Panc1 (cell line): ENCODE data around the gene GGA1. TPM values are rescaled to one million over a fixed set of nuclear protein-coding genes. Genes with fewer than 3 reads are reported as not detected.

ENCODE experiments used
- ATAC-seq: fragments of 200-7000 bp; cut with Tn5 transposase; 2 replicates; pipeline ENCODE4 v1.9.1; 2020; ENCODE audit warnings: mild to moderate bottlenecking, moderate library complexity
- BruUV-seq: library from RNA; stranded (reverse); fragments of 400-500 nt; replicated peaks from 2 replicates; lab custom pipeline; 2021; lab: Mats Ljungman, UMichigan
- CTCF ChIA-PET: fragments of 300-600 bp; sonication (Branson Sonifier 250); formaldehyde crosslinking; loops from one replicate; lab custom pipeline; 2022; ENCODE audit warnings: antibody characterized with exemption; lab: Charles Lee
- POLR2A ChIA-PET: fragments of 300-600 bp; sonication (Branson Sonifier 250); formaldehyde crosslinking; loops from one replicate; lab custom pipeline; 2022; ENCODE audit warnings: antibody characterized with exemption; lab: Charles Lee
- DNase-seq: peaks from one replicate; pipeline ENCODE4 v3.0.0-alpha.2; 2010; ENCODE audit warnings: low read depth, low spot score
- H3K27ac ChIP-seq: 2 replicates; pipeline ENCODE4 v1.5.1; 2011; ENCODE audit warnings: mild to moderate bottlenecking, low read length, inconsistent platforms
- H3K27me3 ChIP-seq: fragments of 200-500 bp; sonication (Bioruptor generic); 2 replicates; pipeline ENCODE4 v1.6.0; 2014; ENCODE audit warnings: low read length, inconsistent platforms; ENCODE audit not compliant: control insufficient read depth, insufficient read depth
- H3K36me3 ChIP-seq: fragments of 200-500 bp; sonication (Bioruptor generic); 2 replicates; pipeline ENCODE4 v1.5.1; 2014; ENCODE audit warnings: inconsistent platforms, mild to moderate bottlenecking, low read length, moderate library complexity; ENCODE audit not compliant: control insufficient read depth, insufficient read depth
- H3K4me1 ChIP-seq: 2 replicates; pipeline ENCODE4 v1.5.1; 2011; ENCODE audit warnings: inconsistent platforms, mild to moderate bottlenecking, low read length, moderate library complexity; ENCODE audit not compliant: control insufficient read depth, insufficient read depth
- H3K4me3 ChIP-seq, 2 experiments: 2 replicates each; pipeline ENCODE4 v1.5.1; 2011 to 2012; ENCODE audit warnings: low read depth in 2 of 2, low read length in 2 of 2, mild to moderate bottlenecking in 2 of 2, inconsistent platforms in 1 of 2, moderate library complexity in 1 of 2
- H3K9me3 ChIP-seq: fragments of 200-500 bp; sonication (Bioruptor generic); 2 replicates; pipeline ENCODE4 v1.5.1; 2014; ENCODE audit warnings: low read depth, mild to moderate bottlenecking, inconsistent platforms, low read length, moderate library complexity; ENCODE audit not compliant: control insufficient read depth, insufficient read depth
- POLR2AphosphoS5 ChIP-seq: IDR thresholded peaks from 2 replicates; pipeline ENCODE4 v1.6.1; 2012; ENCODE audit warnings: mild to moderate bottlenecking, low read depth, low read length, moderate library complexity
- SIN3A ChIP-seq: IDR thresholded peaks from 2 replicates; pipeline ENCODE4 v1.6.1; 2012; ENCODE audit warnings: low read depth, mild to moderate bottlenecking, low read length, moderate library complexity, borderline replicate concordance; ENCODE audit not compliant: insufficient read depth
- TCF7L2 ChIP-seq: IDR thresholded peaks from 2 replicates; pipeline ENCODE4 v1.6.1; 2011; ENCODE audit warnings: mild to moderate bottlenecking, low read depth, low read length, inconsistent platforms
- in situ Hi-C: cut with HindIII; loops from 2 replicates; pipeline ENCODE4 v1.10.0; 2016; ENCODE audit warnings: low sequenced_read_pairs, low pct_unique_long_range_greater_than_20kb
- intact Hi-C: fragments of 100-400 bp; cut with micrococcal nuclease; formaldehyde crosslinking; loops from one replicate; pipeline ENCODE4 v1.10.0; 2022; ENCODE audit not compliant: unreplicated experiment
- total RNA-seq: library from RNA; stranded (reverse); gene quantifications from one replicate; pipeline ENCODE4 v1.2.1, GENCODE V29; 2021; ENCODE audit not compliant: unreplicated experiment
- TF ChIP-seq, protein P1 (sequence below), 2 experiments: IDR thresholded peaks; 2 replicates each; pipeline ENCODE4 v1.6.1; 2011 to 2012; ENCODE audit warnings: low read depth in 2 of 2, control low read depth in 1 of 2, low read length in 1 of 2, mild to moderate bottlenecking in 1 of 2, moderate library complexity in 1 of 2; ENCODE audit not compliant: insufficient read depth in 1 of 2
- TF ChIP-seq, protein P2 (sequence below): fragments of 450-650 bp; IDR thresholded peaks from 2 replicates; pipeline ENCODE4 v1.5.1; 2017; ENCODE audit warnings: mild to moderate bottlenecking

The GGA1 gene
- total RNA-seq, 1 experiment from 2014 or later = 45.4 TPM

DNA sequence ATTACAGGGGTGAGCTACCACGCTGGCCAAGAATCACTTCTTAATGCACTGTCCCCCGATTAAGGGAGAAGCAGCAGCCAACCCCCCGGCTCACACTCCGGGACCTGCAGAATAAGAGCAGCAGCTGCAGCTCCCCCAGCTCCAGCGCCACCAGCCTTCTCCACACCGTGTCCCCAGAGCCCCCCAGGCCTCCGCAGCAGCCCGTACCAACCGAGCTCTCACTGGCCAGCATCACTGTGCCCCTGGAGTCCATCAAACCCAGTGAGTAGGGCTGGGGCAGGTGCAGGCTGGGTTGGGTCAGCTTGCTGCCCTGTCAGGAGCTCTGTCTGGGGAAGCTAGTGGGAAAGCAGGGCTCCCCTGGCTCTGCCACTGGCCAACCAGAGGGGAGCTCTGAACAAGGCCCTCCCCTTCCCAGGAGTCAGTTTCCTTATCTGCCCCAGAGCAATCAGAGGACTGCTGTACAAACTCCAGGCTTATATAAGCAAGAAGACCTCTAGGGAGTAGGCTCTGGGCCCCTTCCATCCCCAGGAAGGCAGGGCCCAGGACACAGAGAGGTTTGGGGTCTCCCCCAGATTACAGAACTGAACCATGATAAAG, 22.3 kb downstream of the GGA1 start:
- no peak overlapping the region for H3K27ac ChIP-seq
- peaks cover 19% of the 10 kb centered on the region for H3K4me1 ChIP-seq
- ATAC-seq = no peak
- no peaks in the 10 kb centered on the region for H3K9me3 ChIP-seq
- no peaks in the 10 kb centered on the region for H3K27me3 ChIP-seq
- POLR2A ChIA-PET = no interaction called here
- CTCF ChIA-PET = interaction anchor here (0.5 kb wide), 1 partner anchor 269 kb away, joined by 3 read pairs; no protein-coding TSS in a partner anchor
- TF ChIP-seq, protein P1, sequence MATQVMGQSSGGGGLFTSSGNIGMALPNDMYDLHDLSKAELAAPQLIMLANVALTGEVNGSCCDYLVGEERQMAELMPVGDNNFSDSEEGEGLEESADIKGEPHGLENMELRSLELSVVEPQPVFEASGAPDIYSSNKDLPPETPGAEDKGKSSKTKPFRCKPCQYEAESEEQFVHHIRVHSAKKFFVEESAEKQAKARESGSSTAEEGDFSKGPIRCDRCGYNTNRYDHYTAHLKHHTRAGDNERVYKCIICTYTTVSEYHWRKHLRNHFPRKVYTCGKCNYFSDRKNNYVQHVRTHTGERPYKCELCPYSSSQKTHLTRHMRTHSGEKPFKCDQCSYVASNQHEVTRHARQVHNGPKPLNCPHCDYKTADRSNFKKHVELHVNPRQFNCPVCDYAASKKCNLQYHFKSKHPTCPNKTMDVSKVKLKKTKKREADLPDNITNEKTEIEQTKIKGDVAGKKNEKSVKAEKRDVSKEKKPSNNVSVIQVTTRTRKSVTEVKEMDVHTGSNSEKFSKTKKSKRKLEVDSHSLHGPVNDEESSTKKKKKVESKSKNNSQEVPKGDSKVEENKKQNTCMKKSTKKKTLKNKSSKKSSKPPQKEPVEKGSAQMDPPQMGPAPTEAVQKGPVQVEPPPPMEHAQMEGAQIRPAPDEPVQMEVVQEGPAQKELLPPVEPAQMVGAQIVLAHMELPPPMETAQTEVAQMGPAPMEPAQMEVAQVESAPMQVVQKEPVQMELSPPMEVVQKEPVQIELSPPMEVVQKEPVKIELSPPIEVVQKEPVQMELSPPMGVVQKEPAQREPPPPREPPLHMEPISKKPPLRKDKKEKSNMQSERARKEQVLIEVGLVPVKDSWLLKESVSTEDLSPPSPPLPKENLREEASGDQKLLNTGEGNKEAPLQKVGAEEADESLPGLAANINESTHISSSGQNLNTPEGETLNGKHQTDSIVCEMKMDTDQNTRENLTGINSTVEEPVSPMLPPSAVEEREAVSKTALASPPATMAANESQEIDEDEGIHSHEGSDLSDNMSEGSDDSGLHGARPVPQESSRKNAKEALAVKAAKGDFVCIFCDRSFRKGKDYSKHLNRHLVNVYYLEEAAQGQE (IDR thresholded peaks at IDR 0.05; ENCODE audit: insufficient read depth in 1 of 2, low read depth in 2 of 2, low read length in 1 of 2) = no peak
- TF ChIP-seq, protein P2, sequence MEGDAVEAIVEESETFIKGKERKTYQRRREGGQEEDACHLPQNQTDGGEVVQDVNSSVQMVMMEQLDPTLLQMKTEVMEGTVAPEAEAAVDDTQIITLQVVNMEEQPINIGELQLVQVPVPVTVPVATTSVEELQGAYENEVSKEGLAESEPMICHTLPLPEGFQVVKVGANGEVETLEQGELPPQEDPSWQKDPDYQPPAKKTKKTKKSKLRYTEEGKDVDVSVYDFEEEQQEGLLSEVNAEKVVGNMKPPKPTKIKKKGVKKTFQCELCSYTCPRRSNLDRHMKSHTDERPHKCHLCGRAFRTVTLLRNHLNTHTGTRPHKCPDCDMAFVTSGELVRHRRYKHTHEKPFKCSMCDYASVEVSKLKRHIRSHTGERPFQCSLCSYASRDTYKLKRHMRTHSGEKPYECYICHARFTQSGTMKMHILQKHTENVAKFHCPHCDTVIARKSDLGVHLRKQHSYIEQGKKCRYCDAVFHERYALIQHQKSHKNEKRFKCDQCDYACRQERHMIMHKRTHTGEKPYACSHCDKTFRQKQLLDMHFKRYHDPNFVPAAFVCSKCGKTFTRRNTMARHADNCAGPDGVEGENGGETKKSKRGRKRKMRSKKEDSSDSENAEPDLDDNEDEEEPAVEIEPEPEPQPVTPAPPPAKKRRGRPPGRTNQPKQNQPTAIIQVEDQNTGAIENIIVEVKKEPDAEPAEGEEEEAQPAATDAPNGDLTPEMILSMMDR = no peak
- TF ChIP-seq TCF7L2 = no peak
- TF ChIP-seq SIN3A = no peak
- no peak for TF ChIP-seq POLR2AphosphoS5
- in situ Hi-C loops = no loop called here
- H3K4me3 ChIP-seq = no peak overlapping the region
- BruUV-seq = no TSS peak
- no peak for DNase-seq
- no peaks in the 10 kb centered on the region for H3K36me3 ChIP-seq
- intact Hi-C loops = no loop called here

DNA sequence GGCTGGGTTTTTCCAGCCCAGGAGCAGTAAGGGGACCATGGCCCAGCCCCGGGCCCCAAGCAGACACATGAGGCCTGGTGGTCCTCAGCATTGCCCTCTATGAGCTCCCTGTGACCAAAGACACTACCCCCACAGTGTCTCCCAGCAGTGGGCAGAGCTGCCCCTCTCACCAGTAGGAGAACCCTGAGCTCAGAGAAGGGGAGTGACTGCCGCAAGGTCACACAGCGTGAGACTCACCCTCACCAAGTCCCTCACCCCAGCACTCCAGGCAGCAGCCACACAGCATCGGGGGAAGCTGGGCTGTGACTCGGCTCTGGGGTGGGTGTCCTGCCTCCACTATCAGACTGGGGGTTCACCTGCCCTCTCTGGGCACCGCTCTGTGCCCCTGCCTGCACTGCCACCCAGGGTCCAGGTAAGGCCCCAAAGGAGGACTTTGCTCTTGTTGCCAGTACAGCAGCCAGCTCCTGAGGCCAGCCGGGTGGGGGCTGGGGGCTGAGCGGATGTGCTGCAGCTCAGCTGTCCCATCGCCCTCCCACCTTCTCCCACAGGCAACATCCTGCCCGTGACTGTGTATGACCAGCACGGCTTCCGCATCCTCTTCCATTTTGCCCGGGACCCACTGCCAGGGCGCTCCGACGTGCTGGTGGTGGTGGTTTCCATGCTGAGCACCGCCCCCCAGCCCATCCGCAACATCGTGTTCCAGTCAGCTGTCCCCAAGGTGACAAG, 23.0 kb downstream of the GGA1 start:
- Histone ChIP-seq H3K9me3 (no peaks in the 10 kb centered on the region), H3K4me1 (peaks cover 19% of the 10 kb centered on the region), H3K27ac (no peak overlapping the region), H3K4me3 (no peak overlapping the region), H3K27me3 (no peaks in the 10 kb centered on the region), H3K36me3 (no peaks in the 10 kb centered on the region)
- ATAC-seq (no peak), DNase-seq (no peak)
- TF ChIP-seq, protein P1 (IDR thresholded peaks at IDR 0.05; ENCODE audit: insufficient read depth in 1 of 2, low read depth in 2 of 2, low read length in 1 of 2) = no peak
- TF ChIP-seq POLR2AphosphoS5 = no peak
- TF ChIP-seq, protein P2 = no peak
- in situ Hi-C loops = no loop called here
- POLR2A ChIA-PET = no interaction called here
- BruUV-seq = no TSS peak
- intact Hi-C loops = no loop called here
- CTCF ChIA-PET = interaction anchor here (0.6 kb wide), 1 partner anchor 51 kb away, joined by 3 read pairs; no protein-coding TSS in a partner anchor
